Endodermal cell (in vitro differentiated cells): ENCODE data around the gene C19orf53. TPM values are rescaled to one million over a fixed set of nuclear protein-coding genes. Genes with fewer than 3 reads are reported as not detected.
A peak's percentile ranks its signal among the peaks of the same experiment; 100 is the strongest.

ENCODE experiments used
- DNase-seq: peaks from one replicate; pipeline ENCODE4 v3.0.0-alpha.2; 2017
- H3K27ac ChIP-seq: 2 replicates; pipeline ENCODE4 v1.5.1; 2013; ENCODE audit warnings: mild to moderate bottlenecking, low read depth, low read length, moderate library complexity
- H3K27me3 ChIP-seq: 2 replicates; pipeline ENCODE4 v1.6.1; 2013; ENCODE audit warnings: mild to moderate bottlenecking, low read length, moderate library complexity; ENCODE audit not compliant: insufficient read depth, control insufficient read depth, poor library complexity, severe bottlenecking
- H3K36me3 ChIP-seq: 2 replicates; pipeline ENCODE4 v1.7.0; 2013; ENCODE audit warnings: mild to moderate bottlenecking, low read length, moderate library complexity; ENCODE audit not compliant: control insufficient read depth, insufficient read depth
- H3K4me1 ChIP-seq: one replicate; pipeline ENCODE4 v1.7.0; 2013; ENCODE audit warnings: low read length; ENCODE audit not compliant: control insufficient read depth, insufficient read depth
- H3K4me3 ChIP-seq: 2 replicates; pipeline ENCODE4 v1.5.1; 2013; ENCODE audit warnings: mild to moderate bottlenecking, low read length, moderate library complexity
- H3K9ac ChIP-seq: 2 replicates; pipeline ENCODE4 v1.6.1; 2013; ENCODE audit warnings: mild to moderate bottlenecking, low read length, moderate library complexity; ENCODE audit not compliant: poor library complexity, severe bottlenecking; ENCODE audit errors: extremely low read depth
- H3K9me3 ChIP-seq: 2 replicates; pipeline ENCODE4 v1.6.1; 2013; ENCODE audit warnings: mild to moderate bottlenecking, low read length, moderate library complexity; ENCODE audit not compliant: control insufficient read depth
- H3K27ac Mint-ChIP-seq: 2 replicates; pipeline ENCODE4 v1.8.0; 2020; ENCODE audit warnings: mixed read lengths
- H3K27me3 Mint-ChIP-seq: 2 replicates; pipeline ENCODE4 v1.8.0; 2021; ENCODE audit warnings: mild to moderate bottlenecking, mixed read lengths; ENCODE audit not compliant: insufficient read depth
- H3K36me3 Mint-ChIP-seq: 2 replicates; pipeline ENCODE4 v1.8.0; 2020; ENCODE audit warnings: low read depth, mixed read lengths
- H3K4me1 Mint-ChIP-seq: 2 replicates; pipeline ENCODE4 v1.8.0; 2020; ENCODE audit warnings: mixed read lengths
- H3K4me3 Mint-ChIP-seq: 2 replicates; pipeline ENCODE4 v1.8.0; 2020; ENCODE audit warnings: mild to moderate bottlenecking, moderate library complexity, mixed read lengths
- H3K9me3 Mint-ChIP-seq: 2 replicates; pipeline ENCODE4 v1.8.0; 2020; ENCODE audit warnings: mild to moderate bottlenecking, mixed read lengths
- WGBS, 2 experiments: methylation state at CpG; one replicate each; pipeline versions ENCODE4 v1.1.5 to v1.1.7; 2013; ENCODE audit warnings: missing lambda C conversion rate in 2 of 2, mixed read lengths in 1 of 2; ENCODE audit not compliant: insufficient coverage in 1 of 2, insufficient read length in 1 of 2; 5-methylcytosine and 5-hydroxymethylcytosine counted together
- total RNA-seq, 2 donors: library from RNA; stranded (reverse); fragmentation: NEBNext Ultra II Directional in 1 of 2; extraction: Animal tissue kit (Norgen Biotek cat#: 25700) in 1 of 2; gene quantifications; 2 replicates in 1 of 2; 3 replicates in 1 of 2; pipeline ENCODE4 v1.2.1, GENCODE V29; 2021
- TF ChIP-seq, protein P1 (sequence below): fragments of 200-600 bp; sonication (generic); conservative IDR thresholded peaks from 2 replicates; pipeline ENCODE4 v1.5.0; 2021; ENCODE audit warnings: antibody characterized with exemption, mild to moderate bottlenecking

The C19orf53 gene
- total RNA-seq, 2 donors from 2014 or later: 106 to 114 TPM

DNA sequence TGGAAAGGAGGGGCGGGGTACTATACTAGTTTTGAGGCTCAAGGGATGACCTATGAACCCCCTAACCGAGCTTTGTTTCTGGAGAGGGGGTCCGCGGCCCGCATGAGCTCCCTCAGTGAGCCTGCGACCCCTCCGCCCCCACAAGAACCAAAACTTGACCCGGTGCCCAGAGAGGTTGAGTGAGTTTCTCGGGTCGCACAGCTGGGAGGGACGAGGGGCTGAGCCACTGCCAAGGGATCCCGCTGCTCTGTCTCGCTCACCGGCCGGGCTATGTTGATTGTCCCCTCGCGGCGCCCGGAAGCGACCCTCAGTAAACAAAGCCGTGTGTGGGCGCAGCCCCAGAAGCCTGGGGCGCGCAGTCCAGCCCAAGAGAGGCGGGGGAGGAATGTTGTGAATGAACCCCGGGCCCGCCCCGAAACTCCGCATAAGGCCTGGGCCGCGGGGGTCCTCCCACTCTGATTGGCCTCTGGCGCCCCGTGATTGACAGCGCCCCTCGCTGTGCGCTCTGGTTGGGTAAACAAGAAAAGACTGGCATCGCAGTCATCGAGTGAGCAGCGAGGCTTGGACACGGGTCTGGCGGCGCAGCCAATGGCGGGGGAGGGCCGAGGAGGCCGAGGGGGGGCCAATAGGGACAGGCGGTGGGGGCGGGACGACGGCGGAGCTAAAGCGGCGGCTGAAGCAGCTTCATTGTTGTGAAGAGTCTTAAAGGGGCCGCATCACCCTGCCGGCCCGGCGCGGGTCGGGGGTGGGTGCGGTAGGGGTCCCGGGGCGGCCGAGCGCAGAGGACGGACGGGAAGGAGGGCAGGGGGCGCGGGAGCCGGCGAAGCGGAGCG lies 20.7 kb downstream of the C19orf53 start, which contains the start of gene ZSWIM4:
TSS of gene ZSWIM4 (plus strand) at position 687 of the 833 bp plus-strand sequence. CDS start 206 bp downstream, outside the sequence.
- 0 to 3% methylated on average over 15 to 71 of the region's 71 CpGs for WGBS, 2 experiments
- Histone ChIP-seq H3K36me3 (no peaks in the 10 kb centered on the region), H3K27ac (peak within 1 kb of the TSS; percentile 84), H3K4me3 (peak within 1 kb of the TSS; percentile 91), H3K4me1 (peaks cover 5% of the 10 kb centered on the region), H3K9ac (peak within 1 kb of the TSS; percentile 83), H3K9me3 (no peaks in the 10 kb centered on the region), H3K27me3 (no peaks in the 10 kb centered on the region)
- TF ChIP-seq, protein P1, sequence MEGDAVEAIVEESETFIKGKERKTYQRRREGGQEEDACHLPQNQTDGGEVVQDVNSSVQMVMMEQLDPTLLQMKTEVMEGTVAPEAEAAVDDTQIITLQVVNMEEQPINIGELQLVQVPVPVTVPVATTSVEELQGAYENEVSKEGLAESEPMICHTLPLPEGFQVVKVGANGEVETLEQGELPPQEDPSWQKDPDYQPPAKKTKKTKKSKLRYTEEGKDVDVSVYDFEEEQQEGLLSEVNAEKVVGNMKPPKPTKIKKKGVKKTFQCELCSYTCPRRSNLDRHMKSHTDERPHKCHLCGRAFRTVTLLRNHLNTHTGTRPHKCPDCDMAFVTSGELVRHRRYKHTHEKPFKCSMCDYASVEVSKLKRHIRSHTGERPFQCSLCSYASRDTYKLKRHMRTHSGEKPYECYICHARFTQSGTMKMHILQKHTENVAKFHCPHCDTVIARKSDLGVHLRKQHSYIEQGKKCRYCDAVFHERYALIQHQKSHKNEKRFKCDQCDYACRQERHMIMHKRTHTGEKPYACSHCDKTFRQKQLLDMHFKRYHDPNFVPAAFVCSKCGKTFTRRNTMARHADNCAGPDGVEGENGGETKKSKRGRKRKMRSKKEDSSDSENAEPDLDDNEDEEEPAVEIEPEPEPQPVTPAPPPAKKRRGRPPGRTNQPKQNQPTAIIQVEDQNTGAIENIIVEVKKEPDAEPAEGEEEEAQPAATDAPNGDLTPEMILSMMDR: no peak
- Mint-ChIP-seq H3K27me3 (peaks cover 2% of the 10 kb centered on the region), H3K9me3 (no peaks in the 10 kb centered on the region), H3K27ac (peak within 1 kb of the TSS; percentile 99), H3K4me3 (peak within 1 kb of the TSS; percentile 86), H3K4me1 (peaks cover 13% of the 10 kb centered on the region), H3K36me3 (peaks cover 11% of the 10 kb centered on the region)
- DNase-seq: peak; percentile 100

DNA sequence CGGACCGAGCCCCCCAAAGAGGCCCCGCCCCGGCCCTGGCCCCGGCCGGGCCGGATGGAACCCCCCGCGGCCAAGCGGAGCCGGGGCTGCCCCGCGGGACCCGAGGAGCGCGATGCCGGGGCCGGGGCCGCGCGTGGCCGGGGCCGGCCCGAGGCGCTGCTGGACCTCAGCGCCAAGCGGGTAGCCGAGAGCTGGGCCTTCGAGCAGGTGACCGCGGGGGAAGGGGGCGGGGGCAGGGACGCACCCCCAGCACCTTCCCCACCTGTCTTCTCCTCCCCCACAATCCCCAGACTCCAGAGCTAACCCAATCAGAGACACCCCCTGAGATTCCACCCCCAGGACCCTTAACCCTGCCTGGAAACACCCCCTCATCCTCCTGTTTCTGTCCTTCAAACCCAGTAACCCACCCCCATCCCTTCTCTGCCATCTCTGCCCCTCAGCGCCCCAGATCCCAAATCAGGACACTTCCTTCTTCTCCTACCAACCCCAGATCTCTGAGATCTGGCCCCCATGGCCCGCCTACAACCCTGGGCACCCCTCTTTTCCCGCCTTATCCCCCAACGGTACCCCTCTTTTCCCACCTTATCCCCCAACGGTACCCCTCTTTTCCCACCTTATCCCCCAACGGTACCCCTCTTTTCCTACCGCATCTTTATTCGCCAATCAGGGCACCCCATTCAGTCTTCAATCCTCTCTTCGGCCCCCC lies 21.5 kb downstream of the C19orf53 start:
- peak overlapping the region; percentile 83 for H3K9ac ChIP-seq
- no peaks in the 10 kb centered on the region for H3K9me3 ChIP-seq
- H3K27ac ChIP-seq: peak overlapping the region; percentile 83
- Mint-ChIP-seq H3K36me3 (peaks cover 14% of the 10 kb centered on the region), H3K4me3 (peak overlapping the region; percentile 86), H3K9me3 (no peaks in the 10 kb centered on the region), H3K27ac (peak overlapping the region; percentile 93), H3K27me3 (peaks cover 2% of the 10 kb centered on the region), H3K4me1 (peaks cover 13% of the 10 kb centered on the region)
- H3K27me3 ChIP-seq: no peaks in the 10 kb centered on the region
- WGBS, 2 experiments: 1 to 17% methylated on average over 4 to 41 of the region's 42 CpGs
- TF ChIP-seq, protein P1: no peak
- DNase-seq: peak; percentile 59
- H3K36me3 ChIP-seq: peaks cover 2% of the 10 kb centered on the region
- H3K4me3 ChIP-seq: peak overlapping the region; percentile 91
- H3K4me1 ChIP-seq: peaks cover 5% of the 10 kb centered on the region

DNA sequence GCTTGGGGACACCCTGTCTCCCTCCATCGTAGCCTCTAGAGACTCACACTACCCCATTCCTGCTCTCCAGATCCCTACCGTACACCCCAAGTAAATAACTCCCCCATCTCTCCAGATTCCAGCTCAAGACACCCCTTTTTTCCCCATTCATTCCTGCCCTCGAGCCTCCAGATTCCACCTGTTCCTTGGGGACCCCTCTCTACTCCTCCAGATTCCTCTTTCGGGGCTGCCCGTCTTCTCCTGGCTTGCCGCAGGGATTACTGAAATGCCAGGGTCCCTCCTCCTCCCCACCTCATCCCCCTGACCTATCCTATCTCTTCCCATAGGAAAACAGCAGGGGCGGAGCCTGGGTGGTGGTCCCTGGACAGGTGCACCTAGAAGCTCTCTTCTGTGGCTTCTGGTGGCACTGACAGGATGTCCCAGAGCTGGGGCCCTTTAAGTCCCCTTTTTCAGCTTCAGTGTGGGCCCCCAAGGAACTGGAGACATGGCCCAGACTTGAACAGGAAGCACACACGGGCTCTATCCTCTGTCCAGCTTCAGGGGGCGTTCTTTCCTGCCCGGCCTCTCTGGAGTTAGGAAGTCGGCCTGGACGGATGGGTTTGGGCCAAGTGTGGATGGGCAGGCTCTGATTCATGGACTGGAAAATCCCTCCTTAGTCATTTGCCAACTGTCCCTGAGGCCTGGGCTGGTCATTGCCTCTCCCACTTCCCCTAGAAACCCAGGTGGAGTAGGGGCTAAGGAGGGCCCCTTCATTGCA lies 22.2 kb downstream of the C19orf53 start:
- Histone ChIP-seq H3K9me3 (no peaks in the 10 kb centered on the region), H3K4me3 (peak overlapping the region; percentile 91), H3K27ac (no peak overlapping the region), H3K4me1 (peaks cover 5% of the 10 kb centered on the region), H3K27me3 (no peaks in the 10 kb centered on the region), H3K9ac (peak overlapping the region; percentile 83), H3K36me3 (peaks cover 7% of the 10 kb centered on the region)
- Mint-ChIP-seq H3K4me3 (peak overlapping the region; percentile 86), H3K27me3 (peaks cover 2% of the 10 kb centered on the region), H3K36me3 (peaks cover 21% of the 10 kb centered on the region), H3K4me1 (peaks cover 13% of the 10 kb centered on the region), H3K27ac (peak overlapping the region; percentile 93), H3K9me3 (no peaks in the 10 kb centered on the region)
- peak; percentile 81 for DNase-seq
- 36 to 48% methylated on average over 11 to 12 of the region's 12 CpGs for WGBS, 2 experiments
- TF ChIP-seq, protein P1: no peak
